M059J (cell line): ENCODE results near the gene INO80E. TPM values are rescaled to one million over a fixed set of nuclear protein-coding genes. Genes with fewer than 3 reads are reported as not detected.
A peak's percentile ranks its signal among the peaks of the same experiment; 100 is the strongest.
"Not testable (repeated sequence)": the region's sequence is repeated elsewhere in the genome, so short reads cannot be mapped to it uniquely, and the experiment has no call there.

Experiments
- DNase-seq: peaks from one replicate; pipeline ENCODE4 v3.0.0-alpha.2; 2012; ENCODE audit warnings: low read depth
- total RNA-seq: library from RNA; depleted of rRNA; stranded (reverse); fragments of >200 nt; shearing (Covaris generic); gene quantifications from 2 replicates; pipeline ENCODE4 v1.2.3, GENCODE V29; 2014; rRNA removed

INO80E gene, protein sequence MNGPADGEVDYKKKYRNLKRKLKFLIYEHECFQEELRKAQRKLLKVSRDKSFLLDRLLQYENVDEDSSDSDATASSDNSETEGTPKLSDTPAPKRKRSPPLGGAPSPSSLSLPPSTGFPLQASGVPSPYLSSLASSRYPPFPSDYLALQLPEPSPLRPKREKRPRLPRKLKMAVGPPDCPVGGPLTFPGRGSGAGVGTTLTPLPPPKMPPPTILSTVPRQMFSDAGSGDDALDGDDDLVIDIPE
- total RNA-seq = 122 and 187 TPM in 2 replicates

GRCh38 chr16:29995911-29996765 lies at the start of gene INO80E:
TSS of gene INO80E (plus strand) at chr16:29996241. CDS start at chr16:29996311, 70 bp downstream.
- peak; percentile 95 for DNase-seq

DNA sequence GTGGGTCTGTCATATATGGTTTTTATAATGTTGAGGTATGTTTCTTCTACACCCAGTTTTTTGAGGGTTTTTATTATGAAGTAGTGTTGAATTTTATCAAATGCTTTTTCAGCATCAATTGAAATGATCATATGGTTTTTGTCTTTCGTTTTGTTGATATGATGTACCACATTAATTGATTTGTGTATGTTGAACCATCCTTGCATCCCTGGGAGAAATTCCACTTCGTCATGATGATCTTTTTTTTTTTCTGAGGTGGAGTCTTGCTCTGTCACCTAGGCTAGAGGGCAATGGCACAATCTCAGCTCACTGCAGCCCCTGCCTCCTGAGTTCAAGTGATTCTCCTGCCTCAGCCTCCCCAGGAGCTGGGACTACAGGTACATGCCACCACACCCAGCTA lies 48.1 kb upstream of the INO80E start:
- no peak for DNase-seq

- no peak for DNase-seq
These were observed 45.1 kb upstream of the INO80E start for GRCh38 chr16:29950806-29951461.

GRCh38 chr16:29951625-29952365 lies 44.2 kb upstream of the INO80E start:
- DNase-seq = no peak

DNA sequence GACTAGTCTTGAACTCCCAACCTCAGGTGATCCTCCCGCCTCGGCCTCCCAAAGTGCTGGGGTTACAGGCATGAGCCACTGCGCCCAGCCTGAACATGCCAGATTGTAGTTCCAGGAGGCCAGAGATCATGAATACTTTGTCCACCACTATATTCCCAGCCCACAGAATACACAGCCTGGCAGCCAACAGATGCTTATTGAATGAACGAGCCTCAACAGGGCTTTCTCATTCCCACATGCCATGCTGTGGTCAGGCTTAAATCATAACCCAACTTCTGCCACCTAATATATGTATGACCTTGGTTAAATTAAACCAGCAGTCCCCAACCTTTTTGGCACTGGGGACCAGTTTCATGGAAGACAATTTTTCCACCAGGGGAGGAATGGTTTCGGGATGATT lies 37.3 kb upstream of the INO80E start:
- no peak for DNase-seq

GRCh38 chr16:29959293-29959692 lies 36.7 kb upstream of the INO80E start:
- DNase-seq = no peak

DNA sequence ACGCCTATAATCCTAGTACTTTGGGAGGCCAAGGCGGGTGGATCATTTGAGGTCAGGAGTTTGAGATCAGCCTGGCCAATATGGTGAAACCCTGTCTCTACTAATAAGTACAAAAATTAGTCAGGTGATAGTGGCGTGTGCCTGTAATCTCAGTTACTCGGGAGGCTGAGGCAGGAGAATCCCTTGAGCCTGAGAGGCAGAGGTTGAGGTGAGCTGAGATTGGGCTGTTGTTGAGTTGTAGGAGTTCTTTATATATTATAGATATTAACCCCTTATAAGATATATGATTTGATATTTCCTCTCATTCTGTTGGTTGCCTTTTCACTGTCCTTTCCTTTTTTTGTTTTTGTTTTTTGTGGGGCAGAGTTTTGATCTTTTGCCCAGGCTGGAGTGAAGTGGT lies 36.2 kb upstream of the INO80E start:
- DNase-seq = not testable (repeated sequence)

DNA sequence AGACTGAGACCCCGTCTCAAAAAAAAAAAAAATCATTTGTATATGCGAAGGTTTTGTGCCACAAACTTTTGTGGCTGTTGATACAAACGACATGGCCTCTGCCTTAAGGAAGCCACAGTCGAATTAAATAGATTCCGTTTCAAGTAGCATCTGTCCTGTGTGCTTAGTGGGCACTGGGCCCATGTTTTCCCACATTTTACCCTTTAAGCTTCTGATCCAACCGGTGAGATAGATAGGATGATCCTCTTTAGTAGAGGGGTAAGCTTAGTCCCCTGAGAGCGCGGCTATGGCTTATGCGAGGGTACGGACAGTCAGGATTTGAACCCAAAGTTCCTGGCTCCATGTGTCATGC lies 34.9 kb upstream of the INO80E start:
- no peak for DNase-seq

GRCh38 chr16:29961479-29962343 lies 34.3 kb upstream of the INO80E start, which contains the start of gene TMEM219:
TSS of gene TMEM219 (plus strand) at chr16:29962079. CDS start at chr16:29963144, 1,065 bp downstream.
- DNase-seq = peak; percentile 87

GRCh38 chr16:29962344-29962994 lies 33.6 kb upstream of the INO80E start:
- DNase-seq = peak; percentile 54

DNA sequence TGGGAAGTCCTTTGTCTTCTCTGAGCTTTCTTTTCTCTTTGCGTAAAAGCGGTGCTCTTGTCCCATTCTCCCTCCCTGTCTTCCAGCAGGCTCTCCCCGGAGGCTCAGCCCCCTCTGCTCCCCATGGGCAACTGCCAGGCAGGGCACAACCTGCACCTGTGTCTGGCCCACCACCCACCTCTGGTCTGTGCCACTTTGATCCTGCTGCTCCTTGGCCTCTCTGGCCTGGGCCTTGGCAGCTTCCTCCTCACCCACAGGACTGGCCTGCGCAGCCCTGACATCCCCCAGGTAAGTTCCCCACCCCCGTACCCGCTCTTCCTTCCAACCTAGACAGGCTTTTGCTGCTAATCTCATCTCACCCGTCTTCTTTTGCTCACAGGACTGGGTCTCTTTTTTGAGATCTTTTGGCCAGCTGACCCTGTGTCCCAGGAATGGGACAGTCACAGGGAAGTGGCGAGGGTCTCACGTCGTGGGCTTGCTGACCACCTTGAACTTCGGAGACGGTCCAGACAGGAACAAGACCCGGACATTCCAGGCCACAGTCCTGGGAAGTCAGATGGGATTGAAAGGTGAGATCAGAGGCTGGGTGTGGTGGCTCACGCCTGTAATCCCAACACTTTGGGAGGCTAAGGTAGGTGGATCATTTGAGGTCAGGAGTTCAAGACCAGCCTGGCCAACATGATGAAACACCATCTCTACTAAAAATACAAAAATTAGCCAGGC lies 32.9 kb upstream of the INO80E start:
- no peak for DNase-seq

DNA sequence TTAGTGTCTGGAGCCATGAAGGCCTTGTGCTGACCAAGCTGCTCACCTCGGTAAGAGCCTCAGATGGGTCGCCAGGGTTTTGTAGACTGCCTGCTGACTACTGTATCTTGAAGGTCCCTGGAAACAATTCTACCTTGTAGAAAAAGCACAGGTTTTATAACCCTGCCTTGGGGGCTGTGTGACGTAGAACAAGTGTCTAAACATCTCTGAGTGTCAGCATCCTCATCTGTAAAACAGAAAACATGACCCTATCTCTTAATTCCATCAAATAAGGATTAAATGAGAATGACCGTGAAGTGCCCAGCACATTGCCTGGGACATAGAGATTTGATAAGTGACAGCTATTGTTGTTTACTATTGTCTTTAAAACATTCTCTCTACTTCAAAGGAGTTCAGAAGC lies 27.8 kb upstream of the INO80E start:
- no peak for DNase-seq

DNA sequence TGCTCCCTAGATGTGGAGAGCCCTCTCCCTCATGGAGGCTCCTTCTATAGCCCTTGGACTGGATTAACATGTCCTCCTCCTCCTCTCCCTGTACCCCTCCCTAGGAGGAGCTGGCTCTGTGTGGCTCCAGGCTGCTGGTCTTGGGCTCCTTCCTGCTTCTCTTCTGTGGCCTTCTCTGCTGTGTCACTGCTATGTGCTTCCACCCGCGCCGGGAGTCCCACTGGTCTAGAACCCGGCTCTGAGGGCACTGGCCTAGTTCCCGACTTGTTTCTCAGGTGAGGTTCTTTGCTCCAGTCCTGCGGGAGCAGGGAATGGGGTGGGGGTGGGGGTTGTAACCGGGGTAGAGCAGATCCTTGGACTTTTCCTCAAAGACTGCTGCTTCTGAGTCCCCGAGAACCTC lies 24.7 kb upstream of the INO80E start:
- DNase-seq = no peak

DNA sequence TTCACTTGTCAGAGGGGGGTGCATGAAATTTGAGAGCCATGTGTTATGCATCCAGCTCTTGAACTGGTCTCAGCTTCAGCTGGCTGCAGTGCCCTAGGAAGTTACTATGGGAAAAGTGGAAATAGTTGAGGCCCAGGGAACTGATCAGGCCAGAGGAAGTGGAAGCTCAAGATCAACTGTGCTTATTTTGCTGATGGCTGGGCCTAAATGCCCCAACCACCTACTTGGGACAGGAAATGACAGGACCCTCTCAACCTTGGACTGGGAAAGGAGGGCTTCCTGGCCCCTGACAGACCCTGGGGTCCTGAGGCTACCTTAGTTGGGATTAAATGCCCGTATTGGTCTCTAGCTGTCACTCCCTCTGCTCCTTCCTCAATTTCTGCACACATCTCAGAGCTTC lies 23.5 kb upstream of the INO80E start:
- no peak for DNase-seq

DNA sequence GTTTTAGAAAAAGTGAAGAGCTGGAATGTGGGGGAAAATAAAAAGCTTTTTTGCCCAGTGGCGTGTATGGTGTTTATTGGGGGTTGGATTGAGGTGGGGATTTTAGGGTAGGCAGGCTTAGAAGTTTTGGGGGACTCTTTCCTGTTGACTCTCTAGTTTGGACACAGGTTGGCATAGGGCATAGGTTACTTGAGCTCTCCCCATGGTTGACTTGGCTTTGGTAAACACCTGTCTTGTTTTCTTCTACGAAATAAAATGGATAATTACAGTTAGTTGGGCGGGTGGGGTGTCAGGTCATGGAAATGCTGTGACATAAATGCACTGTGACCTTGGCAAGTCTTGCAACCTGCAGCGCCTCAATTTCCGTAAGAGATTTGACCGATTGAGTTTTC lies 23.1 kb upstream of the INO80E start:
- DNase-seq = no peak

DNA sequence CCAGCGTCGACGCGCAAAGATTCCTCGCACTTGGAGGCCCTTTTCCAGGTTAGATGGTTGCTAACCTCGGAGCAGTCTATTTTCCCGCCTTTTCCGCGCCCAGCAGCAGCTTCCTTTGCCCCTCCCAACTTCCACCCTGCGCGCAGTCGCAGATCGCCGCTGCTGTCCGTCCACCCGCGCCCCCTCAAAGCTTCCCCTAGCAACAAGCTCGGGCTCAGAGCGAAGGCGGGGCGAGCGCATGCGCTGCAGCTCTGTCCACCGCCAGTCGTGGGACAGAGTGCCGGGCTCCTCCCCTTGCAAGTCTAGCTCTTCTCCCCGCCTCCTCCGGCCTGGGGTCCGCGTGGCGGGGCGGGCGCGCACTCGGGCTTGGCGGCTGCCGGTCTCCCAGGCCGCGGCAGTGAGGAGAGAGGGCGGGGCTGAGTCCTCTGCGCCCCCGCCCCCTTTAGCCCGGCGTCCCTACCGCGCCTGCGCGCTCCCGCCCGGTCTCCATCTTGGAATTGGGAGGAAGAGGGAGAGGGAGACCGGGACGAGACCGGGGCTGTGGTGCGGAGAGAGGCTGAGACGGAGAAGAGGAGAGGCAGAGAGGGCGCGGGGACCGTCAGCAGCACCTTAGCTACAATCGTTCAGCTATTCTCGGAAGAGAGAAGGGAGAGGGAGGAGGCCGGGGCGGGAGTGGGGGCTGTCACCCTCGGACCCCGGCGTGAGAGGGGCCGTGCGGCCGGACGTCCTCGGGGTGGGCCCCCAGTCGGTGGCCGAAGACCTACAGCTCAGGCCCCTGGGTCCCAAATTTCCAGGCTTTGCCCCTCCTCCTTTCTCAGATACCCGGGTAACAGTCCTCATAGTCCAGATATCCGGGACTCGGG lies 22.4 kb upstream of the INO80E start, which contains the start of gene TAOK2:
Gene TAOK2, plus strand, starts transcription at position 485 of the 863 bp plus-strand sequence. CDS start 3,905 bp downstream, outside the sequence.
- peak; percentile 98 for DNase-seq

DNA sequence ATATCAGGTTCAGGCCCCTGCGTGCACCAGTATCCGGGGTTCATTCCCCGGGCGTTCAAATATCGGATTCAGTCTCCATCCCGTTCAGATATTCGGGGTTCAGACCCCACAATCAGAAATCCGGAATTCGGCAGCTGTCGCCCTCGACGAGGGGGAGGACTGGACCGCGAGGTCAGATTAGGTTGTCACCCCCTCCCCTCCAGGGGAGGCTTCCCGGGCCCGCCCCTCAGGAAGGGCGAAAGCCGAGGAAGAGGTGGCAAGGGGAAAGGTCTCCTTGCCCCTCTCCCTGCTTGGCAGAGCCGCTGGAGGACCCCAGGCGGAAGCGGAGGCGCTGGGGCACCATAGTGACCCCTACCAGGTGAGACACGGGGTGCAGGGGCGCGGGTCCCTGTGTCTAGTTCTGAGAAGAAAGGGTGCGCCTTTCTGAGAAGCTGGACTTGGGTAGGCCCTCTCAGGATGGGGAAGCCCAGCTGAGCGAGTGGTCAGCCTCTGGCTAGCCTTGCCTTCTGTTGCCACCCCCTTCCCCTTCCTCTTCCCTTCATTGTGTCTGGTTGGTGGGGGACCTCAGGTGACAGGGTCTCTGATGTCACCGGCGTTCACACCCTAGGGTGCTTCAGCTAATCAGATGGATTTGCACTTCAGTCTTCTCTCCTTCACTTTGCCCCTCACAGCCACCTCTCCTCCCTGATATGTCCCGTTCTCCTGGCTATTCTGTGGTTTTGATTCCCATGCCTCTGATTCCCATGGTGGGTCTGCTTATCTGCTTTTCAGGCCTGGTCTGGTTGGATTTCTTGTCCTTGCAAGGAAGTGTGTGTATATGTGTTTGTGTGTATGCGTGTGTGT lies 21.5 kb upstream of the INO80E start:
- peak; percentile 31 for DNase-seq

DNA sequence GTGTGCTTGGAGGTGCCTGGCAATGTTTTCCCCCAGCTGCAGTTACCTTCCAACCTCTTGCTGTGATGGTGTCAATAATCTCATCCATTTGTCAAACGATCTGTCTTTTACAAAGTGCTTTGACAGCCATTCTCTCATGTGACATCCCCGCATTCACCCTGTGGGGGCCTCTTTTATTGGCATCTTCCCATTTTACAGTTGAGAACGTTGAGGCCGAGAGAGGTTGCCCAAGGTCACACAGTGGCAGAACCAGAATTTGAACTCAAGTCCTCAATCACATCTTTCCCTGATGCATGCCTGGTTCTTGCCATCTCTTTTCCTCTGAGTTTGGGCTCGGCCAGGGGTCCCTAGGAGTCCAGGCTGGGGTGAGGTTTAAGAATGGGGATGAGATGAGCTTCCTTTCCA lies 20.9 kb upstream of the INO80E start:
- no peak for DNase-seq
